GM10266 (cell line): ENCODE results near the gene NFASC.

Source experiments
- DNase-seq: peaks from one replicate; pipeline ENCODE4 v3.0.0; 2012; ENCODE audit errors: extremely low spot score
- TF ChIP-seq, protein P1 (sequence below): IDR thresholded peaks from 2 replicates; pipeline ENCODE4 v1.5.1; 2012; ENCODE audit warnings: mild to moderate bottlenecking, low read depth; ENCODE audit not compliant: control insufficient read depth, insufficient read depth; ENCODE audit errors: missing control alignments

Gene NFASC

DNA sequence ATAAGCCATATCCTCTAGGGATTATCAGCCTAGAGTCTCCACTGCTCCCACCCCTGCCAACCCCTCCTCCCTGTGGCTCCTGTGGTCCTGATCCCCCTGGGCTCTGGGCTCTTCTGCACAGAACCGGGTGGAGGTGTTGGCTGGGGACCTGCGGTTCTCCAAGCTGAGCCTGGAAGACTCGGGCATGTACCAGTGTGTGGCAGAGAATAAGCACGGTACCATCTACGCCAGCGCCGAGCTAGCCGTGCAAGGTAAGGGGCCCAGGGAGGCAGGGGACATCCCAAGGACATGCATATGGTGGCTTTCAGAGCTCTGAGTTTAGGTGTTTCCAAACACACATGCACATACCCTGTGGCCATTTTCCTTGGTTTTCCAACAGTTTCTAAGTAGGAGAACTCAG lies 191.7 kb downstream of the NFASC start:
- DNase-seq, result no peak
- TF ChIP-seq, protein P1, sequence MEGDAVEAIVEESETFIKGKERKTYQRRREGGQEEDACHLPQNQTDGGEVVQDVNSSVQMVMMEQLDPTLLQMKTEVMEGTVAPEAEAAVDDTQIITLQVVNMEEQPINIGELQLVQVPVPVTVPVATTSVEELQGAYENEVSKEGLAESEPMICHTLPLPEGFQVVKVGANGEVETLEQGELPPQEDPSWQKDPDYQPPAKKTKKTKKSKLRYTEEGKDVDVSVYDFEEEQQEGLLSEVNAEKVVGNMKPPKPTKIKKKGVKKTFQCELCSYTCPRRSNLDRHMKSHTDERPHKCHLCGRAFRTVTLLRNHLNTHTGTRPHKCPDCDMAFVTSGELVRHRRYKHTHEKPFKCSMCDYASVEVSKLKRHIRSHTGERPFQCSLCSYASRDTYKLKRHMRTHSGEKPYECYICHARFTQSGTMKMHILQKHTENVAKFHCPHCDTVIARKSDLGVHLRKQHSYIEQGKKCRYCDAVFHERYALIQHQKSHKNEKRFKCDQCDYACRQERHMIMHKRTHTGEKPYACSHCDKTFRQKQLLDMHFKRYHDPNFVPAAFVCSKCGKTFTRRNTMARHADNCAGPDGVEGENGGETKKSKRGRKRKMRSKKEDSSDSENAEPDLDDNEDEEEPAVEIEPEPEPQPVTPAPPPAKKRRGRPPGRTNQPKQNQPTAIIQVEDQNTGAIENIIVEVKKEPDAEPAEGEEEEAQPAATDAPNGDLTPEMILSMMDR, result no peak

DNA sequence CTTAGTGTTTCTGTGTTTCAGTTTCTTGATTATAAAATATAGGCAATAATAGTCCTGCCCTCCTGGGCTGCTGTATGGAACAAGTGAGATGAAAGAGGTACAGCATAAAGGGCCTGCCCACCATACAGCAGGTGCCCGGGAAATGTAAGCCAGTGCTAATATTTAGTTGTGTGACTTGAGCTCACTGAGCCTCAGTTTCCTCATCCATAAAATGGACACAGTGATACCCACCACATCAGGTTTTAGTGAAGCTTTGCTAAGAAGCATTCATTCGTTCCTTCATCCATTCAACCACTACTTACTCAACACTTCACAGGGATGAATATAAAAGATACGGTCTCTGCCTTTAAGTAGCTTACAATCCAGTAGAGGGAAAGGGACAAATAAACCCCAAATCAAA lies 192.2 kb downstream of the NFASC start:
- TF ChIP-seq, protein P1, result no peak
- DNase-seq, result no peak

DNA sequence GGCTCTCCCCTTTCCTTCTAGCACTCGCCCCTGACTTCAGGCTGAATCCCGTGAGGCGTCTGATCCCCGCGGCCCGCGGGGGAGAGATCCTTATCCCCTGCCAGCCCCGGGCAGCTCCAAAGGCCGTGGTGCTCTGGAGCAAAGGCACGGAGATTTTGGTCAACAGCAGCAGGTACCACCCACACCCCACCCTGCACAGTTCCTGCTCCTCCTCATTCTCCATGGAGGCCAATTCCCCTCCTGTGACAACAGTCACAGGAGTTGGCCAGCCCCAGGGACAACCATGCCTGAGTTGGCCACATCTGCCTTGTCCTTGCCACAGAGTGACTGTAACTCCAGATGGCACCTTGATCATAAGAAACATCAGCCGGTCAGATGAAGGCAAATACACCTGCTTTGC lies 193.6 kb downstream of the NFASC start:
- TF ChIP-seq, protein P1, result no peak
- DNase-seq, result no peak

DNA sequence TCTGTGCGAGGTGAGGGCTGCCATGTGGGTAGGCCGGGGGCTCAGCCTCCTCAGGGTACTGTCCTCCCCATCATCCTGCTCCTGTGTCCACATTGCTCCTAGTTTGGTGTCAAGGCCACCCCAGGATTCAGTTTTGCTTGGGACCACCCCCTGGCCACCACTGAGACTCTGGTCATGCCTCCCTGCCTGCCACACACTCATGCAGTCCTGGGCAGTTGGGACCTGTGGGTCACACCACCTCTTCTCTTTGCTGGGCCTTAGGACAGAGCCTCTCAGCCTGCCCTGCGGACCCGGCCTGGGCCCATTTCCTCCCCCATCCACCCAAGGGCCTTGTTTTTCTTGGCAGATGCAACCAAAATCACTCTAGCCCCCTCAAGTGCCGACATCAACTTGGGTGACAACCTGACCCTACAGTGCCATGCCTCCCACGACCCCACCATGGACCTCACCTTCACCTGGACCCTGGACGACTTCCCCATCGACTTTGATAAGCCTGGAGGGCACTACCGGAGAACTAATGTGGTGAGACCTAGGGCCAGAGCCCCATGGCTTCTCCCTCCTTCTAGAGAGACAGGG lies 194.2 kb downstream of the NFASC start:
- TF ChIP-seq, protein P1, result no peak
- DNase-seq, result no peak

DNA sequence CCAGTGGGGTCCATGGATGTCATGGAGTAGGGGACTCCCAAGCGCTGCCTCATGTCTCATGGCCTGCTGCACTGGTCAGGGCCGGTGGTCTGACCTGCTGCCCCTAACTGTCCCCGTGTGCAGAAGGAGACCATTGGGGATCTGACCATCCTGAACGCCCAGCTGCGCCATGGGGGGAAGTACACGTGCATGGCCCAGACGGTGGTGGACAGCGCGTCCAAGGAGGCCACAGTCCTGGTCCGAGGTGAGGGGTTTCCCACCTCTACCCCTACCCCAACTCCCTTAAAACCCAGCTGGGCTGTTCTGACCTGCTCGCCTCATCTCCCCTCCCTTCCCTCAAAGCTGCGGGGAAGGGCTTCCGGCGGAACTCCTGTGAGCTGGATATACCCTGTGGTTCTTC lies 195.0 kb downstream of the NFASC start:
- TF ChIP-seq, protein P1, result no peak

DNA sequence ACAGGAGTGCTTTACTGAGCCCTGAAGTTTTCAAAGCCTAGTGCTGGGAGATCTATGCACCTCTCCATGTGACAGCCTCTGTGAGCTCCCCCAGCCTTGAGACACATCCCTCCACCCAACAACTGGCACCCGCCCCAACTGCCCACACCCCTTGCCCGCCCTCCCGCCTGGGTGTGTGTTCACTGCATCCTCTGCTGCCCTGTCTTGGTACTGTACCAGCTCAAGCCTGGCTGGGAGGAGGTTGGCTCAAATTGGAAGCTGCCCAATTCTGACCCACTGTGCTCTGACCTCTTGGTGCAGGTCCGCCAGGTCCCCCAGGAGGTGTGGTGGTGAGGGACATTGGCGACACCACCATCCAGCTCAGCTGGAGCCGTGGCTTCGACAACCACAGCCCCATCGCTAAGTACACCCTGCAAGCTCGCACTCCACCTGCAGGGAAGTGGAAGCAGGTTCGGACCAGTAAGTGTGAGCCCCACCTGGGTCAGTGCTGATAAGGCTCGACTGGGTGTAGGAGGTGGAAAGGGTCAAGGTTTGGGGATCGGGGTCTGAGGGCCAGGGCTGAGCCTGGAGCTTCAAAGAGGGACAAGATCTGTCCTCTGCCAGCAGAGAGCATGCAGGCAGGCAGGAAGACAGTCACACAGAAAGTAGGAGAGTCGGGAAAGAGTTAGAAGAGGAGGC lies 195.6 kb downstream of the NFASC start:
- TF ChIP-seq, protein P1, result no peak
- DNase-seq, result no peak

More for the DNA sequence above, 195.0 kb downstream of the NFASC start:
- DNase-seq, result no peak

DNA sequence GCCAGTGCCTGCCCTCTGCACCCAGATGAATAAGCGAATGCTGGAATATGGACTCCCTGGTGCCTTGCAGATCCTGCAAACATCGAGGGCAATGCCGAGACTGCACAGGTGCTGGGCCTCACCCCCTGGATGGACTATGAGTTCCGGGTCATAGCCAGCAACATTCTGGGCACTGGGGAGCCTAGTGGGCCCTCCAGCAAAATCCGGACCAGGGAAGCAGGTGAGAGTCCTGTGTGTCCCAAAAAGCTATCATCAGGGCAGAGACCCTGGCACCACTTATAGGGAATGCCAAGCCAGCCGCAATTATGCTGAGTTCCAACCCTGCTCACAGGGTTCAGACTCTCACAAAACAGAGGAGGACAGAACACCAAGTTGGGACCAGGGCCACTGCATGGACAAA lies 196.4 kb downstream of the NFASC start:
- TF ChIP-seq, protein P1, result no peak
- DNase-seq, result no peak
